Small intestine (tissue), 7 donors: ENCODE data around the gene LBHD2. TPM values are rescaled to one million over a fixed set of nuclear protein-coding genes. Genes with fewer than 3 reads are reported as not detected.
"Not testable (repeated sequence)": the region's sequence is repeated elsewhere in the genome, so short reads cannot be mapped to it uniquely, and the experiment has no call there.

Source experiments
- DNase-seq, 2 donors: peaks; one replicate each; pipeline versions ENCODE4 v3.0.0 to v3.0.0-alpha.2; 2013
- FAIRE-seq: peaks from 2 replicates; lab custom pipeline; 2012; peaks lifted over from hg19 to GRCh38; lab: Jason Lieb, UNC
- H3K27ac ChIP-seq, 3 donors: one replicate each; pipeline ENCODE4 v1.5.1; 2013; ENCODE audit warnings: low read length in 2 of 3, mild to moderate bottlenecking in 2 of 3, control low read depth in 1 of 3, inconsistent platforms in 1 of 3, low read depth in 1 of 3, moderate library complexity in 1 of 3
- H3K27me3 ChIP-seq, 3 donors: one replicate each; pipeline ENCODE4 v1.6.1; 2013; ENCODE audit warnings: low read length in 3 of 3, inconsistent platforms in 1 of 3; ENCODE audit not compliant: control insufficient read depth in 3 of 3, insufficient read depth in 3 of 3
- H3K36me3 ChIP-seq, 3 donors: one replicate each; pipeline ENCODE4 v1.6.1; 2013; ENCODE audit warnings: low read length in 3 of 3, inconsistent platforms in 1 of 3, low read depth in 1 of 3, mild to moderate bottlenecking in 1 of 3, moderate library complexity in 1 of 3; ENCODE audit not compliant: control insufficient read depth in 3 of 3, insufficient read depth in 2 of 3
- H3K4me1 ChIP-seq, 3 donors: one replicate each; pipeline ENCODE4 v1.6.1; 2013; ENCODE audit warnings: low read length in 2 of 3, inconsistent platforms in 1 of 3, low read depth in 1 of 3, mild to moderate bottlenecking in 1 of 3, moderate library complexity in 1 of 3; ENCODE audit not compliant: control insufficient read depth in 3 of 3, insufficient read depth in 2 of 3
- H3K4me3 ChIP-seq, 3 donors: one replicate each; pipeline ENCODE4 v1.5.1; 2013; ENCODE audit warnings: low read length in 3 of 3, control low read depth in 1 of 3, inconsistent platforms in 1 of 3, low read depth in 1 of 3, mild to moderate bottlenecking in 1 of 3, moderate library complexity in 1 of 3
- H3K9me3 ChIP-seq, 2 donors: one replicate each; pipeline ENCODE4 v1.6.1; 2013; ENCODE audit warnings: low read depth in 1 of 2, low read length in 1 of 2; ENCODE audit not compliant: control insufficient read depth in 2 of 2, insufficient read depth in 1 of 2
- WGBS, 3 donors: extraction: QIAGEN DNeasy Blood & Tissue Kit; methylation state at CpG; one replicate each; pipeline ENCODE4 v1.1.7; 2013; 5-methylcytosine and 5-hydroxymethylcytosine counted together
- polyA plus RNA-seq, 4 donors: library from polyadenylated mRNA; stranded (reverse) in 3 of 4; unstranded in 1 of 4; fragments of 200-250 nt in 3 of 4; fragments of 120-200 nt in 1 of 4; gene quantifications; one replicate each; pipeline versions ENCODE4 v1.2.1 to v1.2.3, GENCODE V29; 2013
- donor health status: healthy with polysubstance abuse.
- donor health status: control.
- donor health status: control.
- donor health status: Bipolar disorder and iron deficiency.
- donor health status: healthy.

LBHD2 gene
- polyA plus RNA-seq, 4 donors: not detected

GRCh38 chr14:103115086-103115679 is 31.2 kb downstream of the LBHD2 start:
- H3K9me3 ChIP-seq: peaks cover 0 to 11% of the 10 kb centered on the region in 2 donors
- H3K27me3 ChIP-seq: not testable (repeated sequence)
- WGBS, 3 donors: 18 to 40% (median 26%) methylated on average over 12 of the region's 12 CpGs
- peaks cover 0 to 25% (median 19%) of the 10 kb centered on the region in 3 donors for H3K4me1 ChIP-seq
- H3K27ac ChIP-seq: peak overlapping the region; percentile 30 to 83 (median 60)
- FAIRE-seq: peak; percentile 74
- H3K36me3 ChIP-seq: peaks cover 0 to 12% (median 0%) of the 10 kb centered on the region in 3 donors
- peak in 1 of 2 donors; percentile 96 for DNase-seq
- peak overlapping the region in 1 of 3 donors; percentile 3 for H3K4me3 ChIP-seq

GRCh38 chr14:103115845-103116572 is 32.0 kb downstream of the LBHD2 start:
- H3K4me3 ChIP-seq: no peak overlapping the region
- peaks cover 0 to 26% (median 14%) of the 10 kb centered on the region in 3 donors for H3K4me1 ChIP-seq
- H3K27ac ChIP-seq: peak overlapping the region in 1 of 3 donors; percentile 2
- peaks cover 0 to 11% of the 10 kb centered on the region in 2 donors for H3K9me3 ChIP-seq
- DNase-seq (no peak), FAIRE-seq (no peak)
- 80 to 89% (median 84%) methylated on average over 10 of the region's 10 CpGs for WGBS, 3 donors
- peaks cover 0 to 5% (median 0%) of the 10 kb centered on the region in 3 donors for H3K36me3 ChIP-seq
- peaks cover 0 to 4% (median 0%) of the 10 kb centered on the region in 3 donors for H3K27me3 ChIP-seq

- Histone ChIP-seq H3K4me3 (no peak overlapping the region), H3K9me3 (peaks cover 0 to 11% of the 10 kb centered on the region in 2 donors), H3K27me3 (peaks cover 0 to 9% (median 0%) of the 10 kb centered on the region in 3 donors), H3K36me3 (peaks cover 0 to 2% (median 0%) of the 10 kb centered on the region in 3 donors), H3K27ac (no peak overlapping the region), H3K4me1 (peaks cover 0 to 27% (median 8%) of the 10 kb centered on the region in 3 donors)
- DNase-seq (no peak), FAIRE-seq (no peak)
- 74 to 83% (median 82%) methylated on average over 17 of the region's 17 CpGs for WGBS, 3 donors
These were observed 32.6 kb downstream of the LBHD2 start for GRCh38 chr14:103116636-103117035.

GRCh38 chr14:103117499-103117898 is 33.5 kb downstream of the LBHD2 start:
- not testable (repeated sequence) for DNase-seq, H3K4me3 ChIP-seq, FAIRE-seq, H3K36me3 ChIP-seq
- Histone ChIP-seq H3K27me3 (peaks cover 0 to 16% (median 0%) of the 10 kb centered on the region in 3 donors), H3K4me1 (peaks cover 0 to 30% (median 12%) of the 10 kb centered on the region in 3 donors), H3K27ac (peak overlapping the region in 1 of 3 donors; percentile 37), H3K9me3 (peaks cover 0 to 11% of the 10 kb centered on the region in 2 donors)
- 90 to 93% (median 92%) methylated on average over 7 of the region's 7 CpGs for WGBS, 3 donors

GRCh38 chr14:103118018-103118662 is 34.1 kb downstream of the LBHD2 start:
- DNase-seq (no peak), FAIRE-seq (no peak)
- 31 to 41% (median 36%) methylated on average over 9 to 10 of the region's 10 CpGs for WGBS, 3 donors
- Histone ChIP-seq H3K9me3 (peaks cover 0 to 11% of the 10 kb centered on the region in 2 donors), H3K4me1 (peaks cover 0 to 34% (median 10%) of the 10 kb centered on the region in 3 donors), H3K27ac (peak overlapping the region in 1 of 3 donors; percentile 78), H3K4me3 (no peak overlapping the region), H3K36me3 (no peaks in the 10 kb centered on the region), H3K27me3 (peaks cover 0 to 21% (median 3%) of the 10 kb centered on the region in 3 donors)

GRCh38 chr14:103118663-103119404 is 34.8 kb downstream of the LBHD2 start:
- DNase-seq (no peak), FAIRE-seq (no peak)
- Histone ChIP-seq H3K36me3 (no peaks in the 10 kb centered on the region), H3K27ac (peak overlapping the region in 1 of 3 donors; percentile 78), H3K27me3 (peaks cover 0 to 27% (median 3%) of the 10 kb centered on the region in 3 donors), H3K9me3 (peaks cover 0 to 11% of the 10 kb centered on the region in 2 donors), H3K4me3 (no peak overlapping the region), H3K4me1 (peaks cover 0 to 37% (median 8%) of the 10 kb centered on the region in 3 donors)
- 61 to 72% (median 67%) methylated on average over 9 of the region's 9 CpGs for WGBS, 3 donors

- Histone ChIP-seq H3K4me1 (peaks cover 0 to 39% (median 5%) of the 10 kb centered on the region in 3 donors), H3K9me3 (peaks cover 0 to 11% of the 10 kb centered on the region in 2 donors), H3K27ac (peak overlapping the region in 1 of 3 donors; percentile 32), H3K27me3 (peaks cover 3 to 34% (median 3%) of the 10 kb centered on the region in 3 donors)
- FAIRE-seq, DNase-seq, H3K4me3 ChIP-seq, H3K36me3 ChIP-seq: not testable (repeated sequence)
- 87 to 93% (median 92%) methylated on average over 8 of the region's 8 CpGs for WGBS, 3 donors
These were observed 35.5 kb downstream of the LBHD2 start for GRCh38 chr14:103119527-103119926.
